Fibroblast of skin of right biceps (primary cell): ENCODE results near the gene CD58.

Experiments used
- DNase-seq: peaks from one replicate; pipeline ENCODE4 v3.0.0-alpha.2; 2013

CD58 gene

DNA sequence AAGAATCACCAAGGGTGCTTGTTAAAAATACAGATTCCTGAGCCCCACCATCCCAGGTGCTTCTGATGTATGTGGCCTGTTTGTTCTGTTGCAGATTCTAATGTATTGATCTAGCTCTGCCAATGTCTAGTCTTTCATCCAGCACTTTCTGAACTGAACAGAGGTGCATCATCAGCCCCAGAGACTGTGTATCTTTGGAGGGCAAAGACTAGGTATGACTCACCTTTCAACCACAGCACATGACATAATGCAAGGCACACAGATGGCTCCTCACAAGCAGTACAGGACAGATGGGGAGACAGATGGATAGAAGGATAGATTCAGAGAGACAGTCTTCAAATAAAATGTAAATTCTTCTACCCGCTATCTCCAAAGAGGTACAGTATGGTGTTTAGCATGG, 32.3 kb downstream of the CD58 start:
- peak; percentile 46 for DNase-seq

- DNase-seq: no peak
Measured at GRCh38 chr1:116537898-116538297, 32.9 kb downstream of the CD58 start.

DNA sequence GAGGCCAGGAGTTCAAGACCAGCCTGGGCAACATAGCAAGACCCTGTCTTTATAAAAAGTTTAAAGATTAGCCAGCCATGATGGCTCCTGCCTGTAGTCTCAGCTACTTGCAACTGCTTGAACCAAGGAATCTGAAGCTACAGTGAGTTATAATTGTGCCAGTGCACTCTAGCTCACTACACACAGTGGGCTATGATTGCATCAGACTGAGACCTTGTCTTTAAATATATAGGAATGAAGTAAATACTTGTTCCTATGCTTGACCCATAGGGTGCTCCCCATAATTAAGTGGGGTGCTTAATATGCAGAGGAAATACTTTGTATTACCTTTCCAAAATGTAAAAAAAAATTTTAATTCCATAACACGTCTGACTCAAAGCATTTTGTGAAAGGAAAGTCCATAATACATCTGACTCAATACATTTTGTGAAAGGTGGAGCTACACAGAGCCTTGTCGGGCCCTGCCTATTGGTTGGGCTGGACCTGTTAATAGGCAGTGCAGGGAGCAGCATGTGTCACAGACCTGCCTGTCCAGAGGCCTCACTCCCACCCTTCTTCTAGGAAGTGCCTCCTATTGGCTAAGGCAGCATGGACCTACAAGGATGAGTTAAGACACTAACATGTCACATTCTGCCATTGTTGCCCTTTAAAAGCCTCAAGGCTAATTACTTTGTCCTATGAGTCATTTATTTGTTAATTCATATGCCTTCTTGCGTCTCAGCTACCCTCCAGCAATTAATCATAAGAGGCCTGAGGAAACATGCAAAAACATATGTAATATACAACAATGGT, 33.6 kb downstream of the CD58 start:
- peak; percentile 38 for DNase-seq

DNA sequence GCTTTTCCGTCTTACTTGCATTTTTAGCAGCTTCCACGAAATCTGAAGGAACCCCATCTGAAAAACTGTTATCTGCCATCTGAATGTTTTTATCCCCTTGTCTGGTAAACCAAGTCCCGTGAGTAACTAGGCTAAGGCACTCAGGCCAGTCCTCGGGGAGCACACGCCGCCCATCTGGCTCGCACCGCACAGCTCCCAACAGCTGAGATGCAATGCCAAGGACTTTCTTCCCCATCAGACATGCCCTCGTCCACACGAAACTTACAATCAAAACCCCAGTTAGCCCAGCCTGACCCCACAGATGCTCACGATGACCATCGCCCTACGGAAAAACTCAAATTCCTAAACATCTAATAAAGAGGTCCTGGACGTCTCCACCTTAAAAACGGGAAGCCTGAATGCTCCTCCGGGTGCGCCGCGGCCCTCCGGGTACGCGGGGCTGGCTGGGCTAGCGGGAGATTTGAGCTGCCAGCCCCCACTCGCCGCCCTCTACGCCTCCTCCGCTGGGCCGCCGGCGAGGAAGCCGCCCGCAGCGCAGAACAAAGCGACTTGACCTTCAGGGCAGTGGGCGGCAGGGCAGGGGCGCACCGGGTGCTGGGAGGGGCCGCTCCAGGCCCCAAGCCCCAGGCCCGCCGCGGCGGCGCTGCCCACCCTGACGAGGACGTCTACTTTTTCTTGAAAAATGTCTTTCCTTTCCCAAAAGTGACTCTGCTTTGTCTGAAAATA, 36.6 kb downstream of the CD58 start:
- DNase-seq: no peak

- no peak for DNase-seq
Measured at GRCh38 chr1:116533429-116533820, 37.4 kb downstream of the CD58 start.

DNA sequence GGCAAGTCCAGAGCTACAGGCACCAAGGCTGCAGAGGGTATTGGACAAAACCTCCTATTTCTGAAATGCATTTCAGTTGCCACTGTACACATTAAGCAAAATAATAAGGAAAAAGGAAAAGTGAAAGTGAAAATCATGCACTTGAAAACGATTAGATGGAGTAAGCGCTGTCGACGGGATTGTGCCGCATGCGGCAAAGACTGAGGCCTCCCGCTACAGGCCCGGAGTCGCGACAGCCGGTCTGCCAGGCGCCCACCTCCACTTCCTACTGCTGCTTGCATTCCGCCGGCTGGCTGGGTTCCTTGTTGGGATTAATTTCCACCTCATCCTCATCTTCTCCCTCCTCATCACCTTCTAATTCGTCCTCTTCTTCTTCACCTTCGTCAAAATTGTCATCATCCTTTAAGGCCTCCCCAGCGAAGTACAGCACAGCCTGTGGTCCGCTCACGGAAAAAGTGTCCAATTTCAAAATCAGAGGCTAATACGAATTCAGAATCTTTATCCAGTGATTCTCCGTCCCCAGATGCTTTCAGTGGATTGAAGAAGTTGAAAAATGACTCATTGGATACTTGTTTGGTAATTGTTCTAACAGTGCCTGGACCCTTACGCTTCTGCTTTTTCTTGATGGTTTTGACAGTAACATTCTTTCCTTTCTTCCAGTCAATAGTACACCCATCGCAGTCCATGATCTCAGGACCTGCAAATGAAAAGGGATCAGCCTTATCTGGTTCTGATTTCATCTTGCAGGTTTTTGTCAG, 38.0 kb downstream of the CD58 start:
- DNase-seq: no peak

DNA sequence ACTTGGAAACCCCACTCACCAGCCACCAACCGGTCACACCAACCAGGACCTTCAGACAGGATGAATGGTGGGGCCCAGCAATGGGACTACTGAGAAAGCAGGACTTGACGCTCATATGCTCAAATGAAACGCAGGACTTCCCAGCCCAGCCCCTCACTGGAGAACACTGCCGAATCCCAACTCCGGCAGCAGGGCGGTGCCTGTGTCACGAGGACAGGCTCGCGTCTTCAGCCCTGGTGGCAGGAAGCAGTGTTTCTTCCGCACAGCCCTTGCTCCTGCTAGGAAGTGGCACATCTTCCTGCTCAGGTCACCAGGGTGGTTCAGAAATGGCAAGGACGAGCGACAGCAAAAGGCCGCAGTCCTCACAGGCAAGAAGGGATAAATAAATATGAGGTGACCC, 38.9 kb downstream of the CD58 start:
- no peak for DNase-seq

DNA sequence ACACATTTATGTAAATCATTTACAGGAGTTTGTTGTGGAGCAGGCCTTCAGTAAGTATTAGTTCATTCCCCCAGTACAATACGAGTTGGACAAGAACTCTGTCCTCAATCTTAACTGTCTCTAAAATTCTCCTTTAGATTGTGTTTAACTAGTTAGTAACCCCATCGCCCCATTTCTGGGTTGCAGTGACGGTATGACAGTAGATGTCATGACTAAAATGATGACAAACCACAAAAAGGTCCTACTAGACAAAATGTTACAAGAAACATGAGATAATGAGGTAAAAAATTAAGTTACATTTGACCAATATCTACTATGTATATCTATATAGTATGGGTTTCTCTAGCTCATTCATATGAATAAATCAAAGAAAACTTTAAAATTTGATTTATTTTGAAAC, 41.1 kb downstream of the CD58 start:
- DNase-seq: no peak

DNA sequence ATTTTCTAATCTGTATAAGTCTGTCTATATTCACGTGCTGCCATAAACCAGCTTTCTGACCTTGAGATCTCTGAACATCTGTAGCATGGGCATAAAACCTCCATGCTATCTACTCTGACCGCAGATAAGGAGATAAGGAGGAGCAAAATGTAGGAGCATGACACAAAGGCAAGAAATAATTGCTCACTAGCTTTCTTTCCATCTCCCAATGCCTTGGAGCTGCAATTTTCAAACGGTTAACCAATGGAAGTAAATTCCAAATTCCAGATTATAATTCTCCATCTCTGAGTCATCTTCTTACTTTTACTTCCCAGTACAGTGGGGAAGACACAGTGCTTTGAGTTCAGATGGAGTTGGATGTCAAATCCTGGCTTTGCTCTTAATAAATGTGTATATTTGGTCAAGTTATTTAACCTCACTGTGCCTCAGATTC, 41.6 kb downstream of the CD58 start:
- peak; percentile 59 for DNase-seq

DNA sequence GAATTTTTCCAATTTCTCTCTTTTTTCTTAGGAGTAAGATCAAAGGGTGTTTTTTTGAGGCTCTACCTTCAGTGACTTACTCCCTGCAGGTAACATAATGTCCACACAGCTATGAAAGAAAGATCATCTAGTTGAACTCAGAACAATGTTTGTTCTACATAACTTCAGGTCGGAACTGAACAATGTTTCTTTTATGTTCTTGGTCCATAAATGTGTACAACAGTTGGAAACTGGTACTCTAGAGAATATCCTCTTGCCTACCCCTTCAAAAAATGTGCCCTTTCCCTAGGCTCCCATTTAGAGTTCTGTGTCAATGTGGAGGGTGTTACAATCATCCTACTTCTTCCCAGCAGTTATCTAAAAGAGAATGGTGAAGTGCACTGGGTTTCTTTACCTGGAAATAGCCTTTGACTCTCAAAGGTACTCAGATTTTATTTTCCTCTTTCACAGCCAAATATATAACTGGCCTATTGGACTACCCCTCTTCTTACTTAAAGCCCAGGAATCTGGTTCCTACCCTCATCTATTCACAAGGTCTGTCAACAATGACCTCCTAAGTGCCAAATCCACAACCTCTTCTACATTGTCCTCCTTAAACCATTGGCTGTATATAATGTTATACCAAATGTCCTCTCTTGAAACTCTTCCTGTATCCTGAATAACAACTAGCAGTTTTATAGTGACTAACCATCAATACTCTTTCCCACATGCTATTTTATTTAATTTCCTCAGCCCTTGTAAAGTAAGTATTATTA, 42.3 kb downstream of the CD58 start:
- DNase-seq: no peak

DNA sequence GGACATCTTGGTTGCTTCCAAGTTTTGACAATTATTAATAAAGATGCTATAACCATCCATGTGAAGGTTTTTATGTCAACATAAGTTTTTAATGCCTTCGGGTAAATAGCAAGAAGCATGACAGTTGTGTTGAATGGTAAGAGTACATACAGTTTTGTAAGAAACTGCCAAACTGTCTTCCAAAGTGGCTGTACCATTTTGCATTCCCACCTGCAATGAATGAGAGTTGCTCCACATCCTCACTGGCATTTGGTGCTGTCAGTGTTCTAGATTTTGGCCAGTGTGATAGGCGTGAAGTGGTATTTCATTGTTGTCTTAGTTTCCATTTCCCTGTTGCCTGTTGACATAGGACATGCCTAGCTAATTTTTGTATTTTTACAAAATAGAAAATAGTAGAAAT, 45.4 kb downstream of the CD58 start:
- DNase-seq: no peak

DNA sequence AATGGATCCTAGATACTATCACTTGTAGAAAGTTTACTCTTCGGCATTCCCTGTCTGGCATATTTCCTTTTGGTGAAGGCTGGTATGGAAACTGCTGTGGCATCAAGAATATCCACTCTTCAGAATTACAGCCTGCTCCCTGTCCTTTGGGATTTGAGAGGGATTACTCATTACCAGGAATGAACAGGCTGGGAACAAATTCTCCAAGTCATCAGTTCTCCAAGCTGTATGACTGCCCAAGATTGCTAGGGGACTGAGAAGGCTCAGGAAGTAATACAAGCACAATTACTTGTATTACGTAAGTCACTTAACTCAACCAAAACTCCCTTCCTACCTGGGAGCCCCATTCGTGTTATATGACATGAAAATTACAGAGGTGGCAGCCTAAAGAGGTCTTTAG, 49.6 kb downstream of the CD58 start:
- DNase-seq: peak; percentile 81

- no peak for DNase-seq
Measured at GRCh38 chr1:116518400-116518799, 52.4 kb downstream of the CD58 start.

- DNase-seq: no peak
Measured at GRCh38 chr1:116516631-116517030, 54.2 kb downstream of the CD58 start.

DNA sequence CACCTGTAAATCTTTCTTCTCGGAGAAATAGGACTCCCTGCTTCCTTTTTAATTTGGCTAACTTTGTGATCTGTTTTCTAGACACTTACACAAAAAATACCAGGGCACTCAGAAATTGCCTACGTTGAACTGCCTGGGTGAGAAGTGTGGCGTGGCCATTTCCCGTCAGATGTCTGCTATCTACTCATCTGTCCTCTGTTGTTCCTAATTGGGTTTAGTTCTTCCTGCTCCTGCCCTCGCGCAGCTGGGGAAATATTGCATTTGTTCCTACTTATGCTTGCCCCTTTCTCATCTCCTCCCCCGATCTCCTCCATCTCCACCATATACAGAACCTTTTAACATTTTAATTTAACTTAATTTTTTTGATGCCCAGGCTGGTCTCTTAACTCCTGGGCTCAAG, 55.1 kb downstream of the CD58 start:
- DNase-seq: no peak

- peak; percentile 28 for DNase-seq
Measured at GRCh38 chr1:116514708-116515525, 55.9 kb downstream of the CD58 start.

- DNase-seq: no peak
Measured at GRCh38 chr1:116513956-116514355, 56.9 kb downstream of the CD58 start.

DNA sequence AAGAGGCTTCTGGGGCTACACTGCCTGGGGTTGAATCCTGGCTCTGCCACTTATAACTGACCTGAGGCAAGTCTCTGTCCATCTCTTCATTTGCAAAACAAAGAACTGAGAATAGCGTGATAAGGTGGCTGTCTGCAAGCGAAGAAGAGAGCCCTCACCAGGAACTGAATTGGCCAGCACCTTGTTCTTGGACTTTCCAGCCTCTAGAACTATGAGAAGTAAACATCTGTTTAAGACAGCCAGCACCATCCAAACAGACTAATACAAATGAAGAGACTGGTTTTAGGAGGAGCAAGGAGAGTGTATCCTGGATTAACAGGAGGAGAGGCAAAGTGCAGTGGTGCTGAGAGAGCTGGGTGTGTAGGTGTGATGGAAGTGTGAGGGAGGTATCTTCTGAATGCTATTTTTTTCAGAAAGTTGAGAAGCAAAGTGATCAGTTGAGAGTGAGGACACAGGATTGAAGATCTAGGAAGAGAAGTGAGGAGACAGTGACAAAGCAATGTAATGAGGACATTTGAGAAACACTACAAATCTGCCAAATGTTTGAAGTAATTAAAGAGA, 59.3 kb downstream of the CD58 start:
- DNase-seq: no peak

DNA sequence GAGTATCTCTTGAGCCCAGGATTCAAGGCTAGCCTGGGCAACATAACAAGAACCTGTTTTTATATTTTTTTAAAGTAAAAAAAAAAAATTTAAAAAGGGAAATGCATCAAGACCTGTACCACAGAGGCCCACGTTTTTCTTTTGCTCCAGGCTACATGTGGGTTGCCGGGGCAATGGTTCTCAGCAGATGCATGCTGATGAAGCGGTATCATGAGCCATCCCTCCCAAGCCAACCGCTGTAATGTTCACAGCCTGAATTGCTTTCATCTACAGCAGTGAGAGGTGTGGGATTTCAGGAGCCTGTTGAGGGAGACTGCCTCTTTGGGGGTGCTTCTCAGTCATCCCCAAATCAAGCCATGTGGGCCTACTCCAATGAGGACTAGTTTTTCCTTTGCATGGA, 60.5 kb downstream of the CD58 start:
- DNase-seq: no peak

GRCh38 chr1:116508984-116509980, 61.5 kb downstream of the CD58 start:
- DNase-seq: peak; percentile 84
